ENCODE measurements around the gene ICAM2. TPM values are rescaled to one million over a fixed set of nuclear protein-coding genes. Genes with fewer than 3 reads are reported as not detected.

Gene ICAM2
- total RNA-seq, 6 experiments from 2014 or later: 5.5 to 16.1 (median 8.6) TPM

GRCh38 chr17:63996430-63997182 is 23.8 kb downstream of the ICAM2 start:
- Histone ChIP-seq H3K4me1 (peaks cover 0 to 12% (median 0%) of the 10 kb centered on the region in 4 donors), H3K36me3 (no peaks in the 10 kb centered on the region), H3K27ac (no peak overlapping the region), H3K9me3 (no peaks in the 10 kb centered on the region), H3K27me3 (no peaks in the 10 kb centered on the region), H3K4me3 (no peak overlapping the region)
- DNase-seq (peak in 2 of 3 donors; percentile 21 to 34), ATAC-seq (no peak)
- WGBS (ENCODE audit: insufficient coverage, low coverage, low lambda C conversion rate, missing lambda C conversion rate): 91% methylated on average over 10 of the region's 11 CpGs
- intact Hi-C loops (cut with DNase I): no loop called here
- TF ChIP-seq POLR2A (IDR thresholded peaks at IDR 0.05) (no peak), CTCF (IDR thresholded peaks at IDR 0.05) (no peak)

GRCh38 chr17:63995626-63996025 is 24.8 kb downstream of the ICAM2 start:
- ATAC-seq (no peak), DNase-seq (peak in 2 of 3 donors; percentile 21 to 28)
- no peaks in the 10 kb centered on the region for H3K36me3 ChIP-seq
- no peaks in the 10 kb centered on the region for H3K27me3 ChIP-seq
- no peak overlapping the region for H3K4me3 ChIP-seq
- no peak for TF ChIP-seq CTCF (IDR thresholded peaks at IDR 0.05)
- no peak overlapping the region for H3K27ac ChIP-seq
- intact Hi-C loops (cut with DNase I): no loop called here
- 75% methylated on average over 3 of the region's 5 CpGs for WGBS (ENCODE audit: insufficient coverage, low coverage, low lambda C conversion rate, missing lambda C conversion rate)
- no peaks in the 10 kb centered on the region for H3K9me3 ChIP-seq
- H3K4me1 ChIP-seq: peaks cover 0 to 12% (median 0%) of the 10 kb centered on the region in 4 donors

GRCh38 chr17:63993368-63993985 is 27.0 kb downstream of the ICAM2 start:
- no peaks in the 10 kb centered on the region for H3K27me3 ChIP-seq
- peak in 2 of 3 donors; percentile 34 to 36 for DNase-seq
- no peak overlapping the region for H3K4me3 ChIP-seq
- no peak overlapping the region for H3K27ac ChIP-seq
- H3K9me3 ChIP-seq: no peaks in the 10 kb centered on the region
- peaks cover 0 to 11% (median 0%) of the 10 kb centered on the region in 4 donors for H3K4me1 ChIP-seq
- no peak for ATAC-seq
- no peaks in the 10 kb centered on the region for H3K36me3 ChIP-seq
- intact Hi-C loops (cut with DNase I): no loop called here
- 60% methylated on average over 1 of the region's 3 CpGs for WGBS (ENCODE audit: insufficient coverage, low coverage, low lambda C conversion rate, missing lambda C conversion rate)
- TF ChIP-seq CTCF (IDR thresholded peaks at IDR 0.05): no peak
- TF ChIP-seq POLR2A (IDR thresholded peaks at IDR 0.05): no peak

- TF ChIP-seq POLR2A (IDR thresholded peaks at IDR 0.05) (no peak), CTCF (IDR thresholded peaks at IDR 0.05) (no peak)
- WGBS (ENCODE audit: insufficient coverage, low coverage, low lambda C conversion rate, missing lambda C conversion rate): 65% methylated on average over 3 of the region's 11 CpGs
- peak in 1 of 3 donors; percentile 48 for DNase-seq
Observed at GRCh38 chr17:63991611-63992010, 28.8 kb downstream of the ICAM2 start.

More at GRCh38 chr17:63991611-63992010, 28.8 kb downstream of the ICAM2 start:
- Histone ChIP-seq H3K27me3 (no peaks in the 10 kb centered on the region), H3K4me3 (no peak overlapping the region), H3K27ac (no peak overlapping the region), H3K36me3 (no peaks in the 10 kb centered on the region), H3K9me3 (no peaks in the 10 kb centered on the region), H3K4me1 (no peaks in the 10 kb centered on the region)
- ATAC-seq: no peak
- intact Hi-C loops (cut with DNase I): no loop called here
